ENCODE measurements around the gene NCAN. TPM values are rescaled to one million over a fixed set of nuclear protein-coding genes. Genes with fewer than 3 reads are reported as not detected.

Gene NCAN
- total and polyA plus RNA-seq, 2 of the 13 experiments (the other 11 are each of a cell fraction or from before 2014, with no cell fraction given): not detected

- TF ChIP-seq ZBTB7A (CRISPR knock-in tag; IDR thresholded peaks at IDR 0.05) (no peak), ZNF83 (CRISPR knock-in tag; IDR thresholded peaks at IDR 0.05; ENCODE audit: borderline replicate concordance) (no peak), ZBED4 (CRISPR knock-in tag; IDR thresholded peaks at IDR 0.05; ENCODE audit: borderline replicate concordance) (no peak), ZNF784 (CRISPR knock-in tag; IDR thresholded peaks at IDR 0.05; ENCODE audit: borderline replicate concordance) (no peak; the same call in 1 of the 2 replicates), ATM (IDR thresholded peaks at IDR 0.05; ENCODE audit: borderline replicate concordance) (no peak), KMT2A (CRISPR knock-in tag; IDR thresholded peaks at IDR 0.05) (no peak), SMAD1 (CRISPR knock-in tag; IDR thresholded peaks at IDR 0.05; ENCODE audit: borderline replicate concordance, low read depth) (no peak; the same call in 1 of the 2 replicates), ZNF24 (IDR thresholded peaks at IDR 0.05) (no peak), RNF2 (conservative IDR thresholded peaks at IDR 0.05; ENCODE audit: low read depth) (no peak), MYC (CRISPR knock-in tag; IDR thresholded peaks at IDR 0.05; ENCODE audit: borderline replicate concordance) (peak; percentile 56; the same call in 1 of the 2 replicates), DPF2 (CRISPR knock-in tag; IDR thresholded peaks at IDR 0.05; ENCODE audit: borderline replicate concordance, low read depth) (no peak), ZNF484 (CRISPR knock-in tag; IDR thresholded peaks at IDR 0.05; ENCODE audit: borderline replicate concordance, low read depth) (no peak), MED8 (CRISPR knock-in tag; IDR thresholded peaks at IDR 0.05; ENCODE audit: insufficient replicate concordance) (no peak), ZNF460 (CRISPR knock-in tag; IDR thresholded peaks at IDR 0.05; ENCODE audit: borderline replicate concordance) (no peak), THAP9 (CRISPR knock-in tag; IDR thresholded peaks at IDR 0.05; ENCODE audit: borderline replicate concordance) (no peak), ZGPAT (CRISPR knock-in tag; IDR thresholded peaks at IDR 0.05) (no peak; the same call in 1 of the 2 replicates), HOXA9 (CRISPR knock-in tag; IDR thresholded peaks at IDR 0.05; ENCODE audit: borderline replicate concordance) (no peak)
Observed at GRCh38 chr19:19170053-19170872, 41.5 kb upstream of the NCAN start, which contains the start of gene MEF2B (continued).

Data from HepG2 (cell line).